Gastrocnemius medialis (tissue), 4 donors: ENCODE results near the gene RNF220.

Experiments
- CTCF ChIP-seq, 5 experiments: fragments of 450-650 bp in 3 of 5; fragments of 200-600 bp in 2 of 5; sonication (generic) in 2 of 5; IDR thresholded peaks in 4 of 5; conservative IDR thresholded peaks in 1 of 5; 1 replicate in 4 of 5; 2 replicates in 1 of 5; pipeline ENCODE4 v1.5.1; 2016 to 2019; ENCODE audit warnings: antibody characterized with exemption in 5 of 5, mild to moderate bottlenecking in 3 of 5, moderate library complexity in 3 of 5
- POLR2A ChIP-seq, 2 donors: fragments of 450-650 bp; IDR thresholded peaks; one replicate each; pipeline ENCODE4 v1.6.1; 2017; ENCODE audit warnings: antibody characterized with exemption in 2 of 2, mild to moderate bottlenecking in 2 of 2, moderate library complexity in 2 of 2

- TF ChIP-seq CTCF (IDR thresholded peaks at IDR 0.05 in 4 of 5, conservative IDR thresholded peaks at IDR 0.05 in 1 of 5) (no peak), POLR2A (IDR thresholded peaks at IDR 0.05) (no peak)
These were observed 109.6 kb downstream of the RNF220 start for GRCh38 chr1:44514673-44515072.
